ENCODE results near the gene FRS3. TPM values are rescaled to one million over a fixed set of nuclear protein-coding genes. Genes with fewer than 3 reads are reported as not detected.

FRS3 gene
- total and polyA plus RNA-seq, 4 donors, result 7.8 to 40.8 (median 22.9) TPM

- H3K4me3 ChIP-seq (ENCODE audit: low read depth, low read length), result no peak overlapping the region
- DNase-seq (ENCODE audit: low read depth in 4 of 6, low spot score in 6 of 6), result no peak
- H3K27ac ChIP-seq (ENCODE audit: low read depth, low read length), result no peak overlapping the region
- no peaks in the 10 kb centered on the region for H3K9me3 ChIP-seq (ENCODE audit: control insufficient read depth, insufficient read depth, low read length)
- peaks cover 7% of the 10 kb centered on the region for H3K4me1 ChIP-seq (ENCODE audit: control insufficient read depth, insufficient read depth, low read length)
- no peaks in the 10 kb centered on the region for H3K27me3 ChIP-seq (ENCODE audit: control insufficient read depth, insufficient read depth, low read length)
- H3K36me3 ChIP-seq (ENCODE audit: control insufficient read depth, insufficient read depth, low read length), result no peaks in the 10 kb centered on the region
- 91% methylated on average over 12 of the region's 13 CpGs for WGBS (ENCODE audit: insufficient coverage)
Observed at GRCh38 chr6:41759106-41759904, 20.4 kb downstream of the FRS3 start.

- DNase-seq (ENCODE audit: low read depth in 4 of 6, low spot score in 6 of 6), result no peak
- 91% methylated on average over 6 of the region's 6 CpGs for WGBS (ENCODE audit: insufficient coverage)
- Histone ChIP-seq H3K4me1 (ENCODE audit: control insufficient read depth, insufficient read depth, low read length) (peaks cover 7% of the 10 kb centered on the region), H3K27me3 (ENCODE audit: control insufficient read depth, insufficient read depth, low read length) (no peaks in the 10 kb centered on the region), H3K36me3 (ENCODE audit: control insufficient read depth, insufficient read depth, low read length) (no peaks in the 10 kb centered on the region), H3K9me3 (ENCODE audit: control insufficient read depth, insufficient read depth, low read length) (no peaks in the 10 kb centered on the region), H3K4me3 (ENCODE audit: low read depth, low read length) (no peak overlapping the region), H3K27ac (ENCODE audit: low read depth, low read length) (no peak overlapping the region)
Observed at GRCh38 chr6:41758641-41759035, 21.1 kb downstream of the FRS3 start.

- H3K27ac ChIP-seq (ENCODE audit: low read depth, low read length), result no peak overlapping the region
- 85% methylated on average over 6 of the region's 8 CpGs for WGBS (ENCODE audit: insufficient coverage)
Observed at GRCh38 chr6:41757931-41758640, 21.6 kb downstream of the FRS3 start.

GRCh38 chr6:41757271-41757670, 22.4 kb downstream of the FRS3 start:
- Histone ChIP-seq H3K36me3 (ENCODE audit: control insufficient read depth, insufficient read depth, low read length) (no peaks in the 10 kb centered on the region), H3K4me1 (ENCODE audit: control insufficient read depth, insufficient read depth, low read length) (peaks cover 7% of the 10 kb centered on the region), H3K9me3 (ENCODE audit: control insufficient read depth, insufficient read depth, low read length) (no peaks in the 10 kb centered on the region), H3K27ac (ENCODE audit: low read depth, low read length) (no peak overlapping the region), H3K4me3 (ENCODE audit: low read depth, low read length) (no peak overlapping the region), H3K27me3 (ENCODE audit: control insufficient read depth, insufficient read depth, low read length) (no peaks in the 10 kb centered on the region)
- no peak for DNase-seq (ENCODE audit: low read depth in 4 of 6, low spot score in 6 of 6)
- whole genome bisulfite sequencing (ENCODE audit: insufficient coverage), result 93% methylated on average over 4 of the region's 6 CpGs

More at GRCh38 chr6:41757931-41758640, 21.6 kb downstream of the FRS3 start:
- no peaks in the 10 kb centered on the region for H3K27me3 ChIP-seq (ENCODE audit: control insufficient read depth, insufficient read depth, low read length)
- H3K9me3 ChIP-seq (ENCODE audit: control insufficient read depth, insufficient read depth, low read length), result no peaks in the 10 kb centered on the region
- peaks cover 7% of the 10 kb centered on the region for H3K4me1 ChIP-seq (ENCODE audit: control insufficient read depth, insufficient read depth, low read length)
- DNase-seq (ENCODE audit: low read depth in 4 of 6, low spot score in 6 of 6), result no peak
- H3K36me3 ChIP-seq (ENCODE audit: control insufficient read depth, insufficient read depth, low read length), result no peaks in the 10 kb centered on the region
- no peak overlapping the region for H3K4me3 ChIP-seq (ENCODE audit: low read depth, low read length)

- H3K36me3 ChIP-seq (ENCODE audit: control insufficient read depth, insufficient read depth, low read length), result no peaks in the 10 kb centered on the region
- H3K27ac ChIP-seq (ENCODE audit: low read depth, low read length), result no peak overlapping the region
- H3K4me1 ChIP-seq (ENCODE audit: control insufficient read depth, insufficient read depth, low read length), result peaks cover 7% of the 10 kb centered on the region
- no peak for DNase-seq (ENCODE audit: low read depth in 4 of 6, low spot score in 6 of 6)
- no peak overlapping the region for H3K4me3 ChIP-seq (ENCODE audit: low read depth, low read length)
- no peaks in the 10 kb centered on the region for H3K27me3 ChIP-seq (ENCODE audit: control insufficient read depth, insufficient read depth, low read length)
- 41% methylated on average over 10 of the region's 13 CpGs for WGBS (ENCODE audit: insufficient coverage)
- no peaks in the 10 kb centered on the region for H3K9me3 ChIP-seq (ENCODE audit: control insufficient read depth, insufficient read depth, low read length)
Observed at GRCh38 chr6:41756354-41756753, 23.3 kb downstream of the FRS3 start.

GRCh38 chr6:41755895-41756294, 23.8 kb downstream of the FRS3 start:
- DNase-seq (ENCODE audit: low read depth in 4 of 6, low spot score in 6 of 6), result no peak
- no peaks in the 10 kb centered on the region for H3K36me3 ChIP-seq (ENCODE audit: control insufficient read depth, insufficient read depth, low read length)
- 77% methylated on average over 4 of the region's 4 CpGs for WGBS (ENCODE audit: insufficient coverage)

GRCh38 chr6:41750374-41750773, 29.3 kb downstream of the FRS3 start:
- Histone ChIP-seq H3K4me3 (ENCODE audit: low read depth, low read length) (no peak overlapping the region), H3K27me3 (ENCODE audit: control insufficient read depth, insufficient read depth, low read length) (no peaks in the 10 kb centered on the region), H3K9me3 (ENCODE audit: control insufficient read depth, insufficient read depth, low read length) (no peaks in the 10 kb centered on the region), H3K4me1 (ENCODE audit: control insufficient read depth, insufficient read depth, low read length) (no peaks in the 10 kb centered on the region), H3K36me3 (ENCODE audit: control insufficient read depth, insufficient read depth, low read length) (no peaks in the 10 kb centered on the region), H3K27ac (ENCODE audit: low read depth, low read length) (no peak overlapping the region)
- no peak for DNase-seq (ENCODE audit: low read depth in 4 of 6, low spot score in 6 of 6)
- 100% methylated on average over 1 of the region's 3 CpGs for WGBS (ENCODE audit: insufficient coverage)

More at GRCh38 chr6:41755895-41756294, 23.8 kb downstream of the FRS3 start:
- no peaks in the 10 kb centered on the region for H3K9me3 ChIP-seq (ENCODE audit: control insufficient read depth, insufficient read depth, low read length)
- H3K27me3 ChIP-seq (ENCODE audit: control insufficient read depth, insufficient read depth, low read length), result no peaks in the 10 kb centered on the region
- H3K27ac ChIP-seq (ENCODE audit: low read depth, low read length), result no peak overlapping the region
- peaks cover 7% of the 10 kb centered on the region for H3K4me1 ChIP-seq (ENCODE audit: control insufficient read depth, insufficient read depth, low read length)
- no peak overlapping the region for H3K4me3 ChIP-seq (ENCODE audit: low read depth, low read length)

GRCh38 chr6:41748542-41748941, 31.2 kb downstream of the FRS3 start:
- H3K4me1 ChIP-seq (ENCODE audit: control insufficient read depth, insufficient read depth, low read length), result no peaks in the 10 kb centered on the region
- H3K27me3 ChIP-seq (ENCODE audit: control insufficient read depth, insufficient read depth, low read length), result no peaks in the 10 kb centered on the region
- no peaks in the 10 kb centered on the region for H3K9me3 ChIP-seq (ENCODE audit: control insufficient read depth, insufficient read depth, low read length)
- no peak for DNase-seq (ENCODE audit: low read depth in 4 of 6, low spot score in 6 of 6)
- H3K27ac ChIP-seq (ENCODE audit: low read depth, low read length), result no peak overlapping the region
- H3K36me3 ChIP-seq (ENCODE audit: control insufficient read depth, insufficient read depth, low read length), result no peaks in the 10 kb centered on the region
- WGBS (ENCODE audit: insufficient coverage), result 93% methylated on average over 3 of the region's 3 CpGs
- H3K4me3 ChIP-seq (ENCODE audit: low read depth, low read length), result no peak overlapping the region

GRCh38 chr6:41748102-41748477, 31.6 kb downstream of the FRS3 start:
- no peaks in the 10 kb centered on the region for H3K27me3 ChIP-seq (ENCODE audit: control insufficient read depth, insufficient read depth, low read length)
- no peak overlapping the region for H3K4me3 ChIP-seq (ENCODE audit: low read depth, low read length)
- WGBS (ENCODE audit: insufficient coverage), result 97% methylated on average over 6 of the region's 6 CpGs
- no peaks in the 10 kb centered on the region for H3K36me3 ChIP-seq (ENCODE audit: control insufficient read depth, insufficient read depth, low read length)
- H3K4me1 ChIP-seq (ENCODE audit: control insufficient read depth, insufficient read depth, low read length), result no peaks in the 10 kb centered on the region
- H3K27ac ChIP-seq (ENCODE audit: low read depth, low read length), result no peak overlapping the region
- DNase-seq (ENCODE audit: low read depth in 4 of 6, low spot score in 6 of 6), result no peak
- H3K9me3 ChIP-seq (ENCODE audit: control insufficient read depth, insufficient read depth, low read length), result no peaks in the 10 kb centered on the region

Measured in spinal cord (tissue), 10 donors.